Natural killer cell treated with Interleukin-12 subunit alpha and Interleukin-12 subunit beta and Interleukin-15 and Interleukin-18, amount 100 ng/mL, for 72 hours (primary cell): ENCODE results near the gene EMX1. TPM values are rescaled to one million over a fixed set of nuclear protein-coding genes. Genes with fewer than 3 reads are reported as not detected.

ENCODE experiments used
- ATAC-seq, 2 donors: fragments of 150-1000 bp; cut with Tn5 transposase in 1 of 2; sonication (Bioruptor Pico), chemical (Tn5 transposase) in 1 of 2; 2 replicates each; pipeline ENCODE4 v1.10.0; 2021
- DNase-seq: peaks from one replicate; pipeline ENCODE4 v3.0.0; 2022; ENCODE audit warnings: low spot score
- H3K27ac Mint-ChIP-seq, 2 donors: 1 replicate in 1 of 2; 2 replicates in 1 of 2; pipeline ENCODE4 v1.8.0; 2022; ENCODE audit warnings: mixed read lengths in 2 of 2, mild to moderate bottlenecking in 1 of 2, moderate library complexity in 1 of 2
- H3K27me3 Mint-ChIP-seq, 2 donors: 1 replicate in 1 of 2; 2 replicates in 1 of 2; pipeline ENCODE4 v1.8.0; 2022; ENCODE audit warnings: mixed read lengths in 2 of 2
- H3K36me3 Mint-ChIP-seq: one replicate; pipeline ENCODE4 v1.8.0; 2022; ENCODE audit warnings: mixed read lengths
- H3K4me1 Mint-ChIP-seq, 2 donors: 1 replicate in 1 of 2; 2 replicates in 1 of 2; pipeline ENCODE4 v1.8.0; 2022; ENCODE audit warnings: low read depth in 2 of 2, mixed read lengths in 2 of 2, mild to moderate bottlenecking in 1 of 2
- H3K4me3 Mint-ChIP-seq: one replicate; pipeline ENCODE4 v1.8.0; 2022; ENCODE audit warnings: mixed read lengths
- H3K9me3 Mint-ChIP-seq: 2 replicates; pipeline ENCODE4 v1.8.0; 2022; ENCODE audit warnings: mixed read lengths
- total RNA-seq, 2 donors: library from RNA; stranded (reverse); gene quantifications; one replicate each; pipeline ENCODE4 v1.2.3, GENCODE V29; 2022

The EMX1 gene
- total RNA-seq, 2 donors from 2014 or later: not detected

DNA sequence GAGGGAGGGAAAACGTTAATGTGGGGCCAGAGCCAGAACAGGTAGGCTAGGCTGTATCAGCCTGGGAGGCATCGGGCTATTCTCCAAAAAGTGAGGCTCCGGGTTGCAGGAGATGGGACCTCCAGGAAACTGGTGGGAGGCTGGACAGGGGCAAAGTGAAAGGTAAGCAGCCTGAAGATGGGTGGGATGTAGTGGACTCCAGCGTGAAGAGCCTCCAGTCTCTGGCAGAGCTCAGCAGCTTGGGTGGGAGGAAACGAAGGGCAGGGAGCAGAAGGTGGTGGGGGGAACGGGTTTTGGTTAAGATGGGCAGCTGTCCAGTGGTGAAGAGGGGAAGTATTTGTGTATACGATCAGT lies 3.1 kb upstream of the EMX1 start:
- Mint-ChIP-seq H3K4me3 (no peak overlapping the region), H3K9me3 (no peaks in the 10 kb centered on the region), H3K27me3 (peaks cover 44 to 47% of the 10 kb centered on the region in 2 donors), H3K4me1 (peaks cover 10 to 17% of the 10 kb centered on the region in 2 donors), H3K36me3 (no peaks in the 10 kb centered on the region), H3K27ac (no peak overlapping the region)
- ATAC-seq (no peak), DNase-seq (no peak)

DNA sequence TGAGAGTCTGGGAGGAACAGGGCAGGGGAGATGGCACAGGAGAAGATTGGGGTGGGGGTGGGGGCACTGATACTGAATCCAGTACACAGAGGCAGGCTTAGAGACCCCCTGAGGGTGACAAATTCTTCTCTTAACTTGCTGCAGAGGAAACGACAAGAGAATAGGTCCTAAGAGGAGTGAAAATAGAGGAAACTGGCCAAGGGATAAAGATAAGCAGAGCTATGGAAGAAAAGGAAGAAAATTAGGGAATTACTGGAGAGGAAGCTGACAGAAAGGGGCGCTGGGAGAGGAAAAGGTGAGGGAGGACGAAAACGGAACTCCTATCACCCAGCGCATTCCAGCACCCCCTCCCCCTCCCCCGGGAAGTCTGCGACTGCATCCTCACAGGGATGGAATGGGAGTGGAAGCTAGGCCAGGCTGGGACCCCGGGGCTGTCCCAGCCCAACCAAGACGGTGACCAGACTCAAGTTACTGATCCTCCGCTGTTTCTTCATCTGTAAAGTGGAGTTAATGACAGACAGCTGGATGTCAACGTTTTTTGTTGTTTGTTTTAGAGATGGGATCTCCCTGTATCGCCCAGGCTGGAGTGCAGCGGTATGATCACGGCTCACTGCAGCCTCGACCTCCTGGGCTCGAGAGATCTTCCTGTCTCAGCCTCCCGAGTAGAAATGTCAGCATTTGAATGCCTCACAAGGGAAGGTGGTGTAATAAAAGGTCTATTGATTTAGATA lies 2.6 kb upstream of the EMX1 start:
- ATAC-seq: no peak
- no peaks in the 10 kb centered on the region for H3K9me3 Mint-ChIP-seq
- peaks cover 42 to 47% of the 10 kb centered on the region in 2 donors for H3K27me3 Mint-ChIP-seq
- peak; percentile 22 for DNase-seq
- H3K4me1 Mint-ChIP-seq: peaks cover 10 to 21% of the 10 kb centered on the region in 2 donors
- H3K36me3 Mint-ChIP-seq: no peaks in the 10 kb centered on the region
- H3K27ac Mint-ChIP-seq: no peak overlapping the region
- H3K4me3 Mint-ChIP-seq: peak overlapping the region; percentile 32

DNA sequence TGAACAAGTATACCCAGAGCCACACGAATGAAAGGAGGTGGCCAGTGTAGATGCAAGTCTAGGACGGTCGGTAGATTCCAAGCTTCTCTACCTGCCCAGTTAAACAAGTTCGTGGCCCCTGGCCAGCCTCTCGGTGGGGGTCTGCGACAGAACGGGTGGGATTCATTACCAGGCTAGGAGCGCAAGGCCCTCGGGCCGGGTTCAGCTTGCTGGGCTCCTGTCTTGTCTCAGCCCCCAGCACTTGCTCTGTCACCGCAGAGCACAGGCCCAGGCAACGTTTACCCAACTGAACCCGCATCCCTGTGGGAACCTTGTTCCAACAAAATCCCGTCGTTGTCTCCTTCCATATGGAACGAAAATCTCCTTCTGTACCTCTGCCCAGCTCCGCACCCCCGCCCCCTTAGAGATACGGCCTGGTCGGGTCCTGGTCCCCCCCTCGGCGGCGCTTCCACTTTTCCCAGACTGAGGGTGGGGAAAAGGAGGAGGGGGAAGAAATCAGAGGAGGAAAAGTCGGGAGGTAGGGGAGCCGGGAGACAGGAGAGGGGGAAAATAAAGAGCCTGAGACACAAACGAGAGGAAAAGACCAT lies 1.9 kb upstream of the EMX1 start:
- no peak overlapping the region for H3K27ac Mint-ChIP-seq
- DNase-seq: peak; percentile 31

DNA sequence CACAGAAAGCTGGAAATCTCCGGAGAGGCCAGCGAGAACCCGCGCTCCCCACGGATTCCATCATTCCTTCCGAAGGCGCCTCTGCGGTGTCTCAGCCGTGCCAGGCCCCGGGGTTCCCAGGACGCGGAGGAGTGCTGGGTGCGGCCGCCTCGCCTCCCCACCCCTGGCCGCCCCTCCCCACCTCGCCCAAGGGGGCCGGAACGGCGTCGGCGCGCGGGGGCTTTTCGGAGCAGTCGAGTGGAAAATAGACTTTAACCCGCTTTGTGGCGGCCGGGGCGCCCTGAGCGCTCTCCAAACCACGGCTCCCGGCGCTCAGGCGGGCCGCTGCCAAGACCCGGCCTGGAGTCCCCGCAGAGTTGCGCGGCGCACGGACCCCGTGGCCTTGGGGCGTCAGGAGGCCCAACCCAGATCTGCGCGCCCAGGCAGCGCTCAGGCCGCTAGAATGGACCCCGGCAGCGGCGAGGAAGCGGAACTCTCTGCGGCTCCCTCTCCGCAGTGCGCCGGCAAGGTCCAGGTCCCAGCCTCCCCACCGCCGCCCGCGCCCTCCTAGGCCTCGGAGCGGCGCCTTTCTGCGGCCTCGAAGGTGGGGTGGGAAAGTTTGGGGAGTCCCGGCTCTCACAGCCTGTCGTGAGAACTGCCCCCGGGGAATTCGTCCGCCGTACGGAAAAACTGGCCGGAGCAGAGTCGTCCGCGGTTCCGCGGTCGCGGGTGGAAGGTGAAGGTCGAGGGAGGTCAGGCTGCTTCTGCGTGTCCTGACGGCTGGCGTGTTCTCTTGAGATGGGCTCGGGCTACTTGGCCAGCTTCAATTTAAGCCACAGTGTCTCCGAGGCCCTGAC lies 1.2 kb upstream of the EMX1 start:
- DNase-seq: peak; percentile 65
- Mint-ChIP-seq H3K4me3 (peak overlapping the region; percentile 81), H3K27ac (no peak overlapping the region), H3K4me1 (peaks cover 10 to 21% of the 10 kb centered on the region in 2 donors), H3K36me3 (no peaks in the 10 kb centered on the region), H3K27me3 (peaks cover 42 to 44% of the 10 kb centered on the region in 2 donors), H3K9me3 (no peaks in the 10 kb centered on the region)
- ATAC-seq: peak; percentile 52 to 73

More for the DNA sequence above, 1.9 kb upstream of the EMX1 start:
- Mint-ChIP-seq H3K9me3 (no peaks in the 10 kb centered on the region), H3K4me1 (peaks cover 10 to 21% of the 10 kb centered on the region in 2 donors), H3K36me3 (no peaks in the 10 kb centered on the region), H3K4me3 (peak overlapping the region; percentile 32), H3K27me3 (peaks cover 42 to 45% of the 10 kb centered on the region in 2 donors)
- ATAC-seq: no peak

DNA sequence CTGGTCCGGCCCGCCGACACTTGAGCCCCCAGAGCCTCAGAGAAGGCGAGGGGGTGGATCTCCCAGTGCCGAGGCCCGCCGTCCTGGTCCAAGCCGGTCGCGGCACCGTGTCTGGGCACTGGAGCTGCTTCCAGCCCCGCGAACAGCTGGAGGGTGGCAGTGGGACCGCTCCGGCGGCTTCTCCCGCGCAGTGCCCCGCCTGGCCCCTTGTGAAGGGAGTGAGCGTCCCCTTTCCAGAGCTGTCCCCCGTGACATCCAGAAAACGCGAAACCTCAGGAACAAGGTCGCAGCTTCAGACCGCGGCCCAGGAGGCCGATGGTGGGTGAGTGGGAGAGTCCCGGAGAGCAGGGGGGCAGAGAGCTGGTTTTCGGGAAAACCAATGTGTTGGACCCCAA lies 579 bp upstream of the EMX1 start:
- H3K4me1 Mint-ChIP-seq: peaks cover 10 to 21% of the 10 kb centered on the region in 2 donors
- H3K27me3 Mint-ChIP-seq: peaks cover 41 to 43% of the 10 kb centered on the region in 2 donors
- peak; percentile 60 for DNase-seq
- ATAC-seq: no peak
- H3K9me3 Mint-ChIP-seq: no peaks in the 10 kb centered on the region
- no peaks in the 10 kb centered on the region for H3K36me3 Mint-ChIP-seq
- H3K27ac Mint-ChIP-seq: no peak overlapping the region
- peak overlapping the region; percentile 81 for H3K4me3 Mint-ChIP-seq

DNA sequence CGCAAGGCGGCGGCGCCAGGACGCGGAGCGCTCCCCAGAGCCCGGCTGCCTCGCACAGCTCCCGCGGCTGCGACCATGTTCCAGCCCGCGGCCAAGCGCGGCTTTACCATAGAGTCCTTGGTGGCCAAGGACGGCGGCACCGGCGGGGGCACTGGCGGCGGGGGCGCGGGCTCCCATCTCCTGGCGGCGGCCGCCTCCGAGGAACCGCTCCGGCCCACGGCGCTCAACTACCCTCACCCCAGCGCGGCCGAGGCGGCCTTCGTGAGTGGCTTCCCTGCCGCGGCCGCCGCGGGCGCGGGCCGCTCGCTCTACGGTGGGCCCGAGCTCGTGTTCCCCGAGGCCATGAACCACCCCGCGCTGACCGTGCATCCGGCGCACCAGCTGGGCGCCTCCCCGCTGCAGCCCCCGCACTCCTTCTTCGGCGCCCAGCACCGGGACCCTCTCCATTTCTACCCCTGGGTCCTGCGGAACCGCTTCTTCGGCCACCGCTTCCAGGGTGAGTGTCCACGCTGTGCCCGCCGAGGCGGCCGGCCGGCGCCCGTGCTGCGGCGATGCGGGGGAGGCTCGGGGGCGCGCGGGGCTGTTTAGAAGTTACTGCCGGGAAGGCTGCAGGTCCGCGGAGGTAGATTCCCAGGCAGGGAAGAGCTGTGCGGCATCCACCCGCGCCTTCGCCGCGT lies 696 bp downstream of the EMX1 start:
- H3K4me3 Mint-ChIP-seq: peak overlapping the region; percentile 68
- ATAC-seq (peak; percentile 9 to 43), DNase-seq (peak; percentile 60)
- H3K9me3 Mint-ChIP-seq: no peaks in the 10 kb centered on the region
- H3K4me1 Mint-ChIP-seq: peaks cover 10 to 21% of the 10 kb centered on the region in 2 donors
- peaks cover 43 to 45% of the 10 kb centered on the region in 2 donors for H3K27me3 Mint-ChIP-seq
- no peak overlapping the region for H3K27ac Mint-ChIP-seq
- no peaks in the 10 kb centered on the region for H3K36me3 Mint-ChIP-seq

DNA sequence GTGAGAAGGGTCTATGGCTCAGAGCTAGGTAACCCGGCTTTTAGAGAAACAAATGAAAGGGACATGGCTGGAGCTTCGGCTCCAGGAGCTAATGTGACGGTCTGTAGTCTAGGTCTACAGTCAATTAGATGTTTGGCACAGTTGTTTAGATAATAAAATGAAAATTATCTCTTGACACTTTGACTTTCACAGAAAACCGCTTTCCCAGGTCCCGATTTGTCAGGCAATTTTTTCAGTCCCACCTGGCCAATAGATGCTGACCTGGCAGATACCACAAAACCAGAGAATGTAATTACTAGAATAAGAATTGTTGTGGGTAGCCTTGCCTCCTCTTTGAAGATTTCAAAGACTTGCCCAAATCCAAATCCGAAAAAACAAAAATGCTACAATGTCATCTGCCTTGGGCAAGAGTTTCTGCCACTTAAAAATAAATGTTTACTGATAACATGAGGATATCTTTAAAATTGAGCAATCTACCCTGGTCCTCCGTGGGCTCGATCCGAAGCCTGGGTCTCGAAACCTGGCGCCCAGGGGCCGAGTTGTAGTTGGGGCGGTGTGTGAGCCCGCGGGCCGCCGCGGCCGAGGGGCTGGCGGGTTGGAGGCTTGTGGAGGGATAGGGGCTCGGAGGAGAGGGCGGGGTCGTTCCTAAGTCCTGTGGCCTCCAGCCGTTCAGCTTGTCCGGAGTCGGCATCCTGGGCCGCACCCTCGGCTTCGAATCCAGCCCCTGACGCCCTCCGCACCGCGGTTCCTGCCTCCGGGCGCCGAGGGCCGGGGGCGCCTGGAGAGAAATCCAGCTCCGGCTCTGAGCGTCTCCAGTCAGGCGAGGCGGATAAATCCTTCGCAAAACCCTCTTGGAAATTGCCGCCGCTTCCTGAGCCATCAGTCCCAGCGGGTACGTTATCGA lies 2.3 kb downstream of the EMX1 start:
- no peak for ATAC-seq
- Mint-ChIP-seq H3K4me1 (peaks cover 8 to 18% of the 10 kb centered on the region in 2 donors), H3K27me3 (peaks cover 36 to 38% of the 10 kb centered on the region in 2 donors), H3K36me3 (no peaks in the 10 kb centered on the region), H3K27ac (no peak overlapping the region), H3K9me3 (no peaks in the 10 kb centered on the region), H3K4me3 (peak overlapping the region; percentile 36)
- no peak for DNase-seq

DNA sequence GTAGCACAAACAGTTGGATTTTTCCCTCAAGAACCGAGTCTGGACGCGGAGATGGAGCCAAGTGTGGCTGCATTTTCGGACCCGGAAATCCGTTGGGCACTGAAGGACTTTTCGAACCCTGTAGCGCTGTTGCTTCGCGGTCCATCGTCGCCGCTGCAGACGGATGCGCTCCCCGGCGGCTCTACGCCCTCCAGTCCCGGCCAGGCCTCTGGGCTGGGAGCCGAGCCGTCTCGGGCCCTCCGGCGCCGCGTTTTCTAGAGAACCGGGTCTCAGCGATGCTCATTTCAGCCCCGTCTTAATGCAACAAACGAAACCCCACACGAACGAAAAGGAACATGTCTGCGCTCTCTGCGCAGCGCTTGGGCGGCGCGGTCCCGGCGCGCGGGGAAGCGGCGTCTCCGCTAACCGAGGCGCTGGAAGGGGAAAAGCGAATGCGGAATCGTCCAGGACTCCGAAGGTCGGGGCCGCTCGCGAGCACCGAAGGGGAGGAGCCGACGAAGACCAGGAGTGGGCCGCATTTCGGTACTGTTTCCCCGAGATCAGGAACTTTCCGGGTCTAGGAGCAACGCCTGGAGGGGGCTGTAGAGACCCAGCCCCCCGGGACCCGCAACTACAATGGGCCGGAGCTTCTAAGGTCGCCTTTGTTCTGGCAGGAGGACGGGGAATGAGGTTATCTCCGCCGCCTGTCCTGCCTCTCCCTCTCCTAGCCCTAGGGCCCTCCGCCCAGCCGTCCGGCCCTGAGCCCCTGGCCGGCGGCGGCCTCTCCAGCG lies 3.2 kb downstream of the EMX1 start:
- Mint-ChIP-seq H3K27me3 (peaks cover 33 to 35% of the 10 kb centered on the region in 2 donors), H3K4me3 (peak overlapping the region; percentile 58), H3K4me1 (peaks cover 7 to 12% of the 10 kb centered on the region in 2 donors), H3K27ac (no peak overlapping the region), H3K9me3 (no peaks in the 10 kb centered on the region), H3K36me3 (no peaks in the 10 kb centered on the region)
- ATAC-seq: no peak
- DNase-seq: no peak

DNA sequence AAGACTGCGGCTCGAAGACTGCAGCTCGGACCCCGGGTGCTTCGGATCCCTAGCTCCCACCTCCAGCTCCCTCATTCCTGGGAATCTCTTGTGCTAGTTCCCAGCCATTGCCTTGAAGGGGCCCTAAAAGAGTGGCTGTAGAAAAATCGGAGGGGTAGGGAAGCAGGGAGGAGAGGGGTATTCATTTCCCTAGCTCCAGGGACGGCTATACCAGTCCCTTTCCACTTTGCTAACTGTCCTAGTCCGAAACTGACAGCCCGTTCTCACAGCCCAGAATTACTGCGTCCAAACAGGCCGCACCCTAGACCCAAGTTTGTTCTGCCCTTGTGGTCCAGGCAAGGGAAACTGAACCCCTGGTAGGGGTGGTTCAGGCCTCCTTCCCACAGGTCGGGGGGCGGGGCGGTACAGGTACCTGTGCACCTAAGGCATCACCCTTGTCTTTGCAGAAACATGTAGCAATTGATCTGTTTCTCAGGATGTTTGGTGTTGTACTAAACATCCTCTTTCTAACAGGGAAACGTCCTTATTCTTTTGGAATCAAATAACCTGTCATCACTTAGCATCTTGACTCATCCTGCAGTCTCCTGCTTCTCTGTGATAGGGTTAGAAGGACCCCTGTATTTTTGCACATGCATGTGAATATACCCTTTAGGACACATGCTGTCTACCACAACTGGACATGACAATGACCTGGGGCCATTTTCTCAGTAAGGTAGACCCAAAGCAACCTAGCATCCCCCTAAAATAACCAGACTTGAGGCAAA lies 4.0 kb downstream of the EMX1 start:
- Mint-ChIP-seq H3K27ac (no peak overlapping the region), H3K27me3 (peaks cover 33 to 35% of the 10 kb centered on the region in 2 donors), H3K9me3 (no peaks in the 10 kb centered on the region), H3K36me3 (no peaks in the 10 kb centered on the region), H3K4me1 (peaks cover 7 to 12% of the 10 kb centered on the region in 2 donors), H3K4me3 (no peak overlapping the region)
- ATAC-seq: no peak
- no peak for DNase-seq

DNA sequence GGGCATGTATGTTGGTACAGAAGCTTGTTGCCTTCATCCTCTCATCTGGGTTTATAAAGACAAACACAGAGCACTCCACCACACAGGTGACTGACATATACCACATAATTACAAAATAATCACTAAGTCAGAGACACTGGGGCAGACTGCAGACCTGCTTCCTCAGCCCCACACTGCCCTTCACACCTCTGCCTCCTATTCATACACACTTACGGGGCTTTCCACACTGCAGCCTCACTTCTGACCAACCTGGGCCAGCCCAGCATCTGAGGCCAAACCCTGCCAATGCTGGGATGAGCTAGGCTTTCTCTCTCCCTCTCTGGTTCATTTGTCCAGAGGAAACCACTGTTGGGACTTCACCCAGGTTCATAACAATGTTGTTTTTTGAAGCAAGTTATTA lies 4.5 kb downstream of the EMX1 start:
- ATAC-seq (no peak), DNase-seq (no peak)
- H3K27me3 Mint-ChIP-seq: peaks cover 33 to 35% of the 10 kb centered on the region in 2 donors
- no peaks in the 10 kb centered on the region for H3K9me3 Mint-ChIP-seq
- H3K4me1 Mint-ChIP-seq: peaks cover 7 to 9% of the 10 kb centered on the region in 2 donors
- no peak overlapping the region for H3K4me3 Mint-ChIP-seq
- H3K36me3 Mint-ChIP-seq: no peaks in the 10 kb centered on the region
- no peak overlapping the region for H3K27ac Mint-ChIP-seq

DNA sequence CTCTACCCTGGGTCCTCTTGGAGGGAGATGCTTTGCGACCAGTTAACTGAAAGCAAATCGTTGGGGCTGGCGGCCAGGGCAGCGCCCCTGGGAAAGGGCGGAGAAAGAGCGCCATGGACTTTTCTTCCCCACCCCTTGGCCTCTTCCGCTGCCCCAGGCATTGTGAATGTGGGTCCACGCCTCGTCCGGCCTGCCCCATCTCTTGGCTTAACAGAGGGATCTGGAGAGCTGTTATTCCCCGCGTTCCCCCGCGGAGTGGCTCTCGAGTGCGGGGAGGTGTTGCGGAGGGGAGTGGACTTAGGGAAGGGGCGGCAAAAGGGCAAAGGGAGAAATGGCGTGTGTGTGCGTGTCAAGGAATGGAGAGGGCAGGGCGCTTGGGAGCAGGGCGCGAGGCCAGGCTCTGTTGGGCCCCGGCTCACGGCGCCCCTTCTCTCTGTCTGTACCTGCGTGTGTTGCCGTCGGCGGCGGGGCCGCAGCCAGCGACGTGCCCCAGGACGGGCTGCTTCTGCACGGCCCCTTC lies 6.6 kb downstream of the EMX1 start:
- Mint-ChIP-seq H3K9me3 (no peaks in the 10 kb centered on the region), H3K27me3 (peaks cover 31 to 35% of the 10 kb centered on the region in 2 donors), H3K4me3 (peak overlapping the region; percentile 28), H3K27ac (no peak overlapping the region), H3K4me1 (peaks cover 4 to 6% of the 10 kb centered on the region in 2 donors), H3K36me3 (no peaks in the 10 kb centered on the region)
- DNase-seq (no peak), ATAC-seq (peak; percentile 26)
